Osteocyte (in vitro differentiated cells): ENCODE data around the gene MBD1. TPM values are rescaled to one million over a fixed set of nuclear protein-coding genes. Genes with fewer than 3 reads are reported as not detected.

Experiments
- DNase-seq: peaks from one replicate; pipeline ENCODE4 v3.0.0; 2021; ENCODE audit warnings: mixed read lengths; ENCODE audit not compliant: unreplicated experiment; ENCODE audit errors: extremely low spot score
- H3K27ac Mint-ChIP-seq: one replicate; pipeline ENCODE4 v1.8.0; 2021; ENCODE audit warnings: mild to moderate bottlenecking, mixed read lengths; ENCODE audit not compliant: unreplicated experiment
- H3K27me3 Mint-ChIP-seq: one replicate; pipeline ENCODE4 v1.8.0; 2021; ENCODE audit warnings: mixed read lengths; ENCODE audit not compliant: unreplicated experiment
- H3K36me3 Mint-ChIP-seq: one replicate; pipeline ENCODE4 v1.8.0; 2021; ENCODE audit warnings: mixed read lengths; ENCODE audit not compliant: unreplicated experiment
- H3K4me1 Mint-ChIP-seq: one replicate; pipeline ENCODE4 v1.8.0; 2021; ENCODE audit warnings: mixed read lengths; ENCODE audit not compliant: unreplicated experiment
- H3K4me3 Mint-ChIP-seq: one replicate; pipeline ENCODE4 v1.8.0; 2021; ENCODE audit warnings: mild to moderate bottlenecking, moderate library complexity, mixed read lengths; ENCODE audit not compliant: unreplicated experiment
- H3K9me3 Mint-ChIP-seq: one replicate; pipeline ENCODE4 v1.8.0; 2021; ENCODE audit warnings: mixed read lengths; ENCODE audit not compliant: unreplicated experiment
- total RNA-seq: library from RNA; stranded (reverse); gene quantifications from 2 replicates; pipeline ENCODE4 v1.2.1, GENCODE V29; 2021
- TF ChIP-seq, protein P1 (sequence below): fragments of 200-600 bp; sonication (generic); IDR thresholded peaks from 2 replicates; pipeline ENCODE4 v1.5.0; 2021; ENCODE audit warnings: antibody characterized with exemption, mild to moderate bottlenecking, moderate library complexity

Gene MBD1
- total RNA-seq, 1 donor from 2014 or later: 69.9 TPM

DNA sequence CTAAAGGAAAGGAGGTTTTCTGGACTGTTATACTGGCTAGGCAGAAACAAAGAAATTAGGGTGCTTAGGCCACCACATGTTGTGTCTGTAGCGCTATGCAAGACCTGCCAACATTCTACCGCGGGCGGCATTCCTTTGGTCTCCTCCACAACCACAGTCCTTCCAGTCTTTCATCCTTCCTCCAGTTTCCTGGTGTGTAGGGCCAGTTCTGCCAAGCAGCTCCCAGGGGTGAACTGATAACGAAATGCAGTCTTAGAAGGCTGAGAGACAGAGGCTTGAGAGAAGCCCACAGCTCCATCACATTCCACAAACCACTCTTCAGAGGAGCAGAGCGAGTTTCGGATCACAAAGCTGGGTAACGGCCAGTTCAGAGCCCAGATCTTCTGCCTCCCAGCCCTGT lies 25.6 kb upstream of the MBD1 start:
- peaks cover 25% of the 10 kb centered on the region for H3K27me3 Mint-ChIP-seq
- TF ChIP-seq, protein P1, sequence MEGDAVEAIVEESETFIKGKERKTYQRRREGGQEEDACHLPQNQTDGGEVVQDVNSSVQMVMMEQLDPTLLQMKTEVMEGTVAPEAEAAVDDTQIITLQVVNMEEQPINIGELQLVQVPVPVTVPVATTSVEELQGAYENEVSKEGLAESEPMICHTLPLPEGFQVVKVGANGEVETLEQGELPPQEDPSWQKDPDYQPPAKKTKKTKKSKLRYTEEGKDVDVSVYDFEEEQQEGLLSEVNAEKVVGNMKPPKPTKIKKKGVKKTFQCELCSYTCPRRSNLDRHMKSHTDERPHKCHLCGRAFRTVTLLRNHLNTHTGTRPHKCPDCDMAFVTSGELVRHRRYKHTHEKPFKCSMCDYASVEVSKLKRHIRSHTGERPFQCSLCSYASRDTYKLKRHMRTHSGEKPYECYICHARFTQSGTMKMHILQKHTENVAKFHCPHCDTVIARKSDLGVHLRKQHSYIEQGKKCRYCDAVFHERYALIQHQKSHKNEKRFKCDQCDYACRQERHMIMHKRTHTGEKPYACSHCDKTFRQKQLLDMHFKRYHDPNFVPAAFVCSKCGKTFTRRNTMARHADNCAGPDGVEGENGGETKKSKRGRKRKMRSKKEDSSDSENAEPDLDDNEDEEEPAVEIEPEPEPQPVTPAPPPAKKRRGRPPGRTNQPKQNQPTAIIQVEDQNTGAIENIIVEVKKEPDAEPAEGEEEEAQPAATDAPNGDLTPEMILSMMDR: no peak
- peaks cover 4% of the 10 kb centered on the region for H3K4me1 Mint-ChIP-seq
- no peak for DNase-seq
- peaks cover 9% of the 10 kb centered on the region for H3K9me3 Mint-ChIP-seq
- no peaks in the 10 kb centered on the region for H3K36me3 Mint-ChIP-seq
- H3K27ac Mint-ChIP-seq: no peak overlapping the region
- H3K4me3 Mint-ChIP-seq: peak overlapping the region; percentile 82

DNA sequence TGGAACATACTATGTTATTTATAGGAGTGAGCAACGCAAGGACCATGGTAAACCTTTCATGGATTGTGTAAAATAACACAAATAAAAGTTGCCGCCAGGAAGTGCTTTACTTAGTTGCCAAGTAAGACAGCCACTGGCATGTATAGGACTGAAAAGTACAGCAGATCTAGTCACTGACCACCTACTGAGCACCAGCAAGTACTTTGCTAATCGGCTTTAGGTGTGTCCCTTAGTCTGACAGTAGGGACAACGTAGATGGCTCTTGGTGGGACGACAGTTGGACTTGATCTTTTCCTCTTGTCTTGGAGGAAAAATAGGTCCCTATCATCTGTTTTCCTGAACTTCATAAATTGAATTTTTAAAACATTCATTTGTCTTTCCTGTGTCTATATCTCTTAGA lies 19.8 kb upstream of the MBD1 start:
- no peak overlapping the region for H3K27ac Mint-ChIP-seq
- peaks cover 36% of the 10 kb centered on the region for H3K27me3 Mint-ChIP-seq
- TF ChIP-seq, protein P1: no peak
- peaks cover 5% of the 10 kb centered on the region for H3K4me1 Mint-ChIP-seq
- peaks cover 4% of the 10 kb centered on the region for H3K9me3 Mint-ChIP-seq
- DNase-seq: no peak
- no peaks in the 10 kb centered on the region for H3K36me3 Mint-ChIP-seq
- no peak overlapping the region for H3K4me3 Mint-ChIP-seq

DNA sequence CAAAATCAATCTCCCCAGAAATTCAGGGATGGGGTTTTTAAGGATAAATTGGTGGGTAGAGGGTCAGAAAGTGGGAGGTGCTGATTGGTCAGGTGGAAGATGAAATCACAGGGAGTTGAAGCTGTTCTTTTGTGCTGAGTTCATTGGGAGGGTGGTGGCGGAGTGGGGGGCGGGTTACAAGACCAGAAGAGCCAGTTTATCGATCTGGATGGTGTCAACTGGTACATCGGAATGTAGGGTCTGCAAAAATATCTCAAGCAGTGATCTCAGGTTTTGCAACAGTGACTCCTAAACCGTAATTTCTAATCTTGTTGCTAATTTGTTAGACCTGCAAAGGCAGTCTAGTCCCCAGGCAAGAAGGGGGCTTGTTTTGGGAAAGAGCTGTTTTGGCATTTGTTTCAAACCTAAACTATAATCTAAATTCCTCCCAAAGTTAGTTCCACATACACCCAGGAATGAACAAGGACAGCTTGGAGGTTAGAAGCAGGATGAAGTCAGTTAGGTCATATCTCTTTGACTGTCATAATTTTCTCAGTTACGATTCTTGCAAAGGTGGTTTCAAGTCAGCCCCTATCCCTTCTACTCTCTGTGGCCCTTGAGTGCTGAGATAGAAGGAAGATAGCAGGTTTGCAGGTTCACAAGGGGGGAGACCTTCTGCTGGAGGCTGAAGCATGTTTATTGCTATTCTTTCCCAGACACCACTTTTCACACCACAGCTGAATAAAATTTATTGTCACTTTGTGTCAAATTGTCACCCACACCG lies 18.5 kb upstream of the MBD1 start:
- TF ChIP-seq, protein P1: no peak
- Mint-ChIP-seq H3K36me3 (no peaks in the 10 kb centered on the region), H3K4me3 (no peak overlapping the region), H3K27me3 (peaks cover 40% of the 10 kb centered on the region), H3K4me1 (peaks cover 5% of the 10 kb centered on the region), H3K27ac (no peak overlapping the region), H3K9me3 (no peaks in the 10 kb centered on the region)
- no peak for DNase-seq

DNA sequence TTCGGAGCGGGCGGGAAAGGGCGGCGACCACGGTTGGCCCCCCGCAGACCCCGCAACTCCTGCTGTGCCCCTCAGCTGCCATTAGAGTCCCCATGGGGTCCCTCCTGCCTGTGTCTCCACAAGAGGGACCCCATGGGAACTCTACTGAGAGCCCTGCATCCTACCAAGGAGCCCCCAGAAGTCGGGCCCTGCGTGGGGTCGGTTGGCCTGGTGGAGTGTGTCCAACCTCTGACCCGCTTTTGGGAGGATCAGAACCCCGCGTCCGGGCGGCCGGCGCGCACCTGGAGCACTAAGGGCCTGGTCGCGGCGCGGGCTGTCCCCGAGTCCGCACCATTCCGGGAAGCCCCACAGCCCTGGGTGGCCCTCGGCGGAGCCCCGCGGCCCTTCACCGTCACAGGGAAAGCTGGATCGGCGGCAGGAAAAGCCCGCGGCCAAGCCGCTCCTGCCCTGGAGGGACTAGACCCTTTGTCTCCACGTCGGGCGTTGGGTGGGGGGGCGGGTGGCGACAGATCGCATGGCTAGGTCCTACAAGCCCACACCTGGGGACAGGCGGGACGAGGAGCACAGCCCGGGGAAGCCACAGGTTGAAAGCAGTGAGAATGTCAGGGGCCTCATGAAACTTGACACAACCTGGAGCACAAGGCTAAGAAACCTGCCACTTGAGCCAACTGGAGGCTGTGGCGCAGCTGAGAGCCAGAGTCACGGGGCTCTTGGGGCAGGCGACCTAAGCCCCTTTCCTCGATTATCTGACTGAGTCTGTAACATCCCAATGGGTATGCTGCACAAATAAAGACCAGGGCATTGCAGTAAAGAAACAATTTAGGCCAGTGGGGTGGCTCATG lies 17.3 kb upstream of the MBD1 start:
- H3K4me1 Mint-ChIP-seq: peaks cover 5% of the 10 kb centered on the region
- no peak overlapping the region for H3K27ac Mint-ChIP-seq
- no peak for DNase-seq
- no peak overlapping the region for H3K4me3 Mint-ChIP-seq
- H3K36me3 Mint-ChIP-seq: no peaks in the 10 kb centered on the region
- H3K9me3 Mint-ChIP-seq: no peaks in the 10 kb centered on the region
- peaks cover 39% of the 10 kb centered on the region for H3K27me3 Mint-ChIP-seq
- TF ChIP-seq, protein P1: no peak
